HCT116 (cell line): Measurements from ENCODE around the gene SOX6. TPM values are rescaled to one million over a fixed set of nuclear protein-coding genes. Genes with fewer than 3 reads are reported as not detected.
"Not testable (repeated sequence)": the region's sequence is repeated elsewhere in the genome, so short reads cannot be mapped to it uniquely, and the experiment has no call there.

ENCODE experiments used
- ATAC-seq: fragments of 200-7000 bp; cut with Tn5 transposase; 2 replicates; pipeline ENCODE4 v1.9.1; 2020; ENCODE audit warnings: mild to moderate bottlenecking, moderate library complexity
- BruUV-seq: library from RNA; stranded (reverse); fragments of 400-500 nt; replicated peaks from 2 replicates; lab custom pipeline; 2021; lab: Mats Ljungman, UMichigan
- CTCF ChIA-PET: fragments of 300-600 bp; sonication (Branson Sonifier 250); formaldehyde crosslinking; loops from one replicate; lab custom pipeline; 2021; ENCODE audit warnings: antibody characterized with exemption; lab: Charles Lee
- POLR2A ChIA-PET: fragments of 300-600, 350-600 bp; sonication (Branson Sonifier 250); formaldehyde crosslinking; loops from one replicate; lab custom pipeline; 2021; ENCODE audit warnings: antibody characterized with exemption; lab: Charles Lee
- RAD21 ChIA-PET, 2 experiments: fragments of 300-600 bp; sonication (Branson Sonifier 250); formaldehyde crosslinking; loops; one replicate each; lab custom pipeline; 2023; ENCODE audit warnings: low total read pairs in 2 of 2; ENCODE audit not compliant: uncharacterized antibody in 2 of 2, unreplicated experiment in 2 of 2, low non-redundant PET in 1 of 2; lab: Charles Lee
- DNase-seq: peaks from one replicate; pipeline ENCODE4 v3.0.0-alpha.2; 2010; ENCODE audit warnings: low read depth, low spot score
- H2AFZ ChIP-seq: fragments of 200-600 bp; shearing (Covaris generic), sonication (generic); 2 replicates; pipeline ENCODE4 v1.6.1; 2017; ENCODE audit warnings: low read depth, mixed run types, mixed read lengths, antibody characterized with exemption, low read length; ENCODE audit not compliant: poor library complexity, severe bottlenecking
- H3K27ac ChIP-seq: 2 replicates; pipeline ENCODE4 v1.5.1; 2012; ENCODE audit warnings: low read depth, low read length
- H3K27me3 ChIP-seq: fragments of 200-600 bp; sonication (generic); 2 replicates; pipeline ENCODE4 v1.6.1; 2016; ENCODE audit warnings: mixed run types, low read length, mixed read lengths; ENCODE audit not compliant: insufficient read depth
- H3K36me3 ChIP-seq, 2 experiments: fragments of 200-500 bp in 1 of 2; fragments of 200-600 bp in 1 of 2; sonication (Bioruptor generic) in 1 of 2; sonication (generic) in 1 of 2; 2 replicates each; pipeline versions ENCODE4 v1.5.1 to v1.6.1; 2014 to 2016; ENCODE audit warnings: low read length in 2 of 2, inconsistent platforms in 1 of 2, mixed read lengths in 1 of 2, mixed run types in 1 of 2; ENCODE audit not compliant: insufficient read depth in 2 of 2, control insufficient read depth in 1 of 2
- H3K4me1 ChIP-seq, 2 experiments: fragments of 200-600 bp in 1 of 2; sonication (generic) in 1 of 2; 2 replicates each; pipeline versions ENCODE4 v1.5.1 to v1.6.1; 2012 to 2017; ENCODE audit warnings: low read length in 2 of 2, inconsistent platforms in 1 of 2, mild to moderate bottlenecking in 1 of 2, mixed read lengths in 1 of 2, mixed run types in 1 of 2, moderate library complexity in 1 of 2; ENCODE audit not compliant: insufficient read depth in 2 of 2, control insufficient read depth in 1 of 2
- H3K4me2 ChIP-seq: fragments of 200-600 bp; sonication (generic); 2 replicates; pipeline ENCODE4 v1.6.1; 2017; ENCODE audit warnings: mixed run types, low read length, mixed read lengths
- H3K4me3 ChIP-seq, 2 experiments: fragments of 200-600 bp in 1 of 2; sonication (generic) in 1 of 2; replicated peaks in 1 of 2; 2 replicates each; pipeline ENCODE4 v1.5.1; 2011 to 2016; ENCODE audit warnings: low read length in 2 of 2, control low read depth in 1 of 2, low read depth in 1 of 2, mild to moderate bottlenecking in 1 of 2, mixed read lengths in 1 of 2, mixed run types in 1 of 2
- H3K79me2 ChIP-seq: fragments of 200-600 bp; sonication (generic); 2 replicates; pipeline ENCODE4 v1.6.1; 2017; ENCODE audit warnings: mild to moderate bottlenecking, mixed run types, low read length, moderate library complexity, mixed read lengths; ENCODE audit not compliant: insufficient read depth
- H3K9ac ChIP-seq: fragments of 200-600 bp; sonication (generic); 2 replicates; pipeline ENCODE4 v1.6.1; 2016; ENCODE audit warnings: low read length, mixed read lengths
- H3K9me2 ChIP-seq: fragments of 200-600 bp; sonication (generic), shearing (Covaris generic); 2 replicates; pipeline ENCODE4 v1.6.1; 2017; ENCODE audit warnings: mixed run types, mild to moderate bottlenecking, moderate library complexity; ENCODE audit not compliant: insufficient read depth
- H3K9me3 ChIP-seq, 2 experiments: fragments of 200-500 bp in 1 of 2; fragments of 200-600 bp in 1 of 2; sonication (Bioruptor generic) in 1 of 2; sonication (generic) in 1 of 2; 2 replicates each; pipeline ENCODE4 v1.6.1; 2014 to 2017; ENCODE audit warnings: low read length in 2 of 2, mixed read lengths in 2 of 2, inconsistent platforms in 1 of 2, low read depth in 1 of 2, mild to moderate bottlenecking in 1 of 2, mixed run types in 1 of 2, moderate library complexity in 1 of 2; ENCODE audit not compliant: control insufficient read depth in 1 of 2, insufficient read depth in 1 of 2
- H4K20me1 ChIP-seq: fragments of 200-600 bp; sonication (generic), shearing (Covaris generic); 2 replicates; pipeline ENCODE4 v1.6.1; 2017; ENCODE audit warnings: mixed run types, mild to moderate bottlenecking, moderate library complexity; ENCODE audit not compliant: insufficient read depth
- ATF3 ChIP-seq: IDR thresholded peaks from 2 replicates; pipeline ENCODE4 v1.6.1; 2012
- CBX3 ChIP-seq: IDR thresholded peaks from 2 replicates; pipeline ENCODE4 v1.6.1; 2012; ENCODE audit warnings: low read depth
- CEBPB ChIP-seq: IDR thresholded peaks from 2 replicates; pipeline ENCODE4 v1.6.1; 2012; ENCODE audit warnings: low read depth
- CTCF ChIP-seq, 3 experiments: fragments of 200-600 bp in 1 of 3; sonication (generic) in 1 of 3; IDR thresholded peaks in 2 of 3; conservative IDR thresholded peaks in 1 of 3; 2 replicates each; pipeline ENCODE4 v1.5.1; 2012 to 2017; ENCODE audit warnings: low read depth in 2 of 3, low read length in 2 of 3, antibody characterized with exemption in 1 of 3, borderline replicate concordance in 1 of 3, control low read depth in 1 of 3, mild to moderate bottlenecking in 1 of 3, mixed read lengths in 1 of 3, mixed run types in 1 of 3, moderate library complexity in 1 of 3; ENCODE audit not compliant: insufficient read depth in 1 of 3
- EGR1 ChIP-seq: IDR thresholded peaks from 2 replicates; pipeline ENCODE4 v1.6.1; 2012; ENCODE audit warnings: low read depth
- ELF1 ChIP-seq: IDR thresholded peaks from 2 replicates; pipeline ENCODE4 v1.6.1; 2012; ENCODE audit warnings: low read depth, borderline replicate concordance
- EZH2 ChIP-seq: fragments of 200-600 bp; sonication (generic); IDR thresholded peaks from 2 replicates; pipeline ENCODE4 v1.6.1; 2017; ENCODE audit warnings: antibody characterized with exemption, mixed run types
- FOSL1 ChIP-seq: IDR thresholded peaks from 2 replicates; pipeline ENCODE4 v1.6.1; 2012; ENCODE audit warnings: low read depth
- MAX ChIP-seq: IDR thresholded peaks from 2 replicates; pipeline ENCODE4 v1.6.1; 2012
- POLR2AphosphoS5 ChIP-seq: IDR thresholded peaks from 2 replicates; pipeline ENCODE4 v1.6.1; 2011; ENCODE audit warnings: mild to moderate bottlenecking, low read depth, low read length, moderate library complexity
- RAD21 ChIP-seq: IDR thresholded peaks from 2 replicates; pipeline ENCODE4 v1.6.1; 2012; ENCODE audit warnings: low read depth, mild to moderate bottlenecking
- SIN3A ChIP-seq: IDR thresholded peaks from 2 replicates; pipeline ENCODE4 v1.6.1; 2012; ENCODE audit warnings: low read depth
- SP1 ChIP-seq: IDR thresholded peaks from 2 replicates; pipeline ENCODE4 v1.6.1; 2012; ENCODE audit warnings: low read depth
- TCF7L2 ChIP-seq: IDR thresholded peaks from 2 replicates; pipeline ENCODE4 v1.7.0; 2011; ENCODE audit warnings: borderline replicate concordance, inconsistent platforms; ENCODE audit not compliant: insufficient read depth, insufficient read length; ENCODE audit errors: extremely low read depth
- YY1 ChIP-seq: IDR thresholded peaks from 2 replicates; pipeline ENCODE4 v1.6.1; 2011; ENCODE audit warnings: low read length, low read depth, moderate library complexity, mild to moderate bottlenecking; ENCODE audit not compliant: insufficient replicate concordance; ENCODE audit errors: extremely low read depth
- ZFX ChIP-seq: fragments of 450-650 bp; IDR thresholded peaks from 2 replicates; pipeline ENCODE4 v1.6.1; 2017
- ZNF274 ChIP-seq: fragments of 200-500 bp; sonication (Bioruptor generic); IDR thresholded peaks from 2 replicates; pipeline ENCODE4 v1.6.1; 2014; ENCODE audit warnings: mild to moderate bottlenecking, low read depth, low read length, inconsistent platforms
- intact Hi-C: fragments of 100-400 bp; cut with micrococcal nuclease; formaldehyde crosslinking; loops from 2 replicates; pipeline ENCODE4 v1.10.0; 2022
- total RNA-seq: library from RNA; stranded (reverse); gene quantifications from one replicate; pipeline ENCODE4 v1.2.1, GENCODE V29; 2021; ENCODE audit not compliant: unreplicated experiment

Gene SOX6
- total RNA-seq, 1 experiment from 2014 or later = 0.81 TPM

GRCh38 chr11:16031210-16031609 is 325.1 kb downstream of the SOX6 start (continued):
- TF ChIP-seq FOSL1 (no peak), YY1 (no peak), ELF1 (no peak), EZH2 (no peak), EGR1 (no peak)
- TF ChIP-seq, all 23 proteins: peak for 0

GRCh38 chr11:16030664-16031063 is 325.7 kb downstream of the SOX6 start:
- Histone ChIP-seq H3K9ac (no peak overlapping the region), H3K4me2 (no peak overlapping the region), H3K27ac (no peak overlapping the region), H3K9me3 (no peaks in the 10 kb centered on the region), H4K20me1 (no peaks in the 10 kb centered on the region)
- ATAC-seq = no peak
- intact Hi-C loops = no loop called here
- no peak for TF ChIP-seq ATF3
- TF ChIP-seq MAX = no peak
- no peak for TF ChIP-seq SP1
- no peak for TF ChIP-seq ZFX
- TF ChIP-seq RAD21 = no peak
- no peak for TF ChIP-seq YY1
- no peak for TF ChIP-seq POLR2AphosphoS5
- TF ChIP-seq TCF7L2 = no peak
- no peak for TF ChIP-seq EZH2
- TF ChIP-seq CBX3 = no peak
- no peak for TF ChIP-seq SIN3A
- TF ChIP-seq ZNF274 = no peak
- no peak for TF ChIP-seq CTCF (IDR thresholded peaks at IDR 0.05 in 2 of 3, conservative IDR thresholded peaks at IDR 0.05 in 1 of 3; ENCODE audit: borderline replicate concordance in 1 of 3, insufficient read depth in 1 of 3, low read depth in 2 of 3, low read length in 2 of 3)
- no peak for TF ChIP-seq CEBPB
- TF ChIP-seq, all 23 proteins: peak for 0
- H3K9me2 ChIP-seq = no peaks in the 10 kb centered on the region
- ChIA-PET RAD21 (no interaction called here), POLR2A (no interaction called here), CTCF (no interaction called here)
- H3K4me3 ChIP-seq = no peak overlapping the region
- H3K36me3 ChIP-seq = no peaks in the 10 kb centered on the region
- no TSS peak for BruUV-seq
- H3K79me2 ChIP-seq = no peaks in the 10 kb centered on the region
- H2AFZ ChIP-seq = no peak overlapping the region
- no peak for DNase-seq
- peaks cover 42% of the 10 kb centered on the region for H3K27me3 ChIP-seq
- H3K4me1 ChIP-seq = no peaks in the 10 kb centered on the region

GRCh38 chr11:16029151-16029550 is 327.2 kb downstream of the SOX6 start:
- H2AFZ ChIP-seq, CTCF ChIA-PET, H3K36me3 ChIP-seq, BruUV-seq, DNase-seq, H4K20me1 ChIP-seq, H3K9ac ChIP-seq, H3K9me3 ChIP-seq, H3K4me2 ChIP-seq, H3K4me1 ChIP-seq, H3K79me2 ChIP-seq, H3K4me3 ChIP-seq, H3K27ac ChIP-seq, ATAC-seq, RAD21 ChIA-PET, POLR2A ChIA-PET, intact Hi-C loops, H3K9me2 ChIP-seq: not testable (repeated sequence)
- H3K27me3 ChIP-seq = peaks cover 43% of the 10 kb centered on the region
